H9 (cell line): Measurements from ENCODE around the gene OR2L3. TPM values are rescaled to one million over a fixed set of nuclear protein-coding genes. Genes with fewer than 3 reads are reported as not detected.
"Not testable (repeated sequence)": the region's sequence is repeated elsewhere in the genome, so short reads cannot be mapped to it uniquely, and the experiment has no call there.

Source experiments
- DNase-seq: peaks from one replicate; pipeline ENCODE4 v3.0.0-alpha.2; 2017
- H2AFZ ChIP-seq: one replicate; pipeline ENCODE4 v1.6.1; 2013; ENCODE audit warnings: mild to moderate bottlenecking, low read length, control low read depth, moderate library complexity
- H2AK5ac ChIP-seq: 2 replicates; pipeline ENCODE4 v1.6.1; 2013; ENCODE audit warnings: low read length, control low read depth, mixed read lengths; ENCODE audit not compliant: insufficient read length
- H2BK120ac ChIP-seq: one replicate; pipeline ENCODE4 v1.6.1; 2013; ENCODE audit warnings: low read depth, mild to moderate bottlenecking, low read length, control low read depth, inconsistent platforms; ENCODE audit not compliant: poor library complexity, severe bottlenecking
- H2BK12ac ChIP-seq: 2 replicates; pipeline ENCODE4 v1.6.1; 2013; ENCODE audit warnings: low read length, control low read depth, mixed read lengths, low read depth; ENCODE audit not compliant: insufficient read length
- H2BK15ac ChIP-seq: 2 replicates; pipeline ENCODE4 v1.6.1; 2013; ENCODE audit warnings: low read depth, low read length, control low read depth
- H2BK20ac ChIP-seq: one replicate; pipeline ENCODE4 v1.6.1; 2013; ENCODE audit warnings: low read depth, mild to moderate bottlenecking, low read length, control low read depth, inconsistent platforms; ENCODE audit not compliant: poor library complexity, severe bottlenecking
- H2BK5ac ChIP-seq: 2 replicates; pipeline ENCODE4 v1.6.1; 2013; ENCODE audit warnings: low read length, control low read depth, mixed read lengths; ENCODE audit not compliant: insufficient read length
- H3K14ac ChIP-seq: 2 replicates; pipeline ENCODE4 v1.6.1; 2013; ENCODE audit warnings: low read length, control low read depth; ENCODE audit not compliant: insufficient read depth
- H3K18ac ChIP-seq: 2 replicates; pipeline ENCODE4 v1.6.1; 2013; ENCODE audit warnings: low read depth, mild to moderate bottlenecking, mixed read lengths, low read length, control low read depth; ENCODE audit not compliant: insufficient read length
- H3K23ac ChIP-seq: 2 replicates; pipeline ENCODE4 v1.6.1; 2013; ENCODE audit warnings: low read length, control low read depth, mixed read lengths, low read depth; ENCODE audit not compliant: insufficient read length
- H3K23me2 ChIP-seq: 2 replicates; pipeline ENCODE4 v1.6.1; 2013; ENCODE audit warnings: low read depth, mild to moderate bottlenecking, mixed read lengths, low read length, control low read depth; ENCODE audit not compliant: insufficient read length, poor library complexity, severe bottlenecking
- H3K27ac ChIP-seq: 2 replicates; pipeline ENCODE4 v1.5.1; 2013; ENCODE audit warnings: low read length, control low read depth, mixed read lengths, low read depth; ENCODE audit not compliant: insufficient read length
- H3K27me3 ChIP-seq: 2 replicates; pipeline ENCODE4 v1.6.1; 2013; ENCODE audit warnings: low read length, control low read depth, inconsistent platforms; ENCODE audit not compliant: insufficient read depth
- H3K4ac ChIP-seq: 2 replicates; pipeline ENCODE4 v1.6.1; 2013; ENCODE audit warnings: low read depth, mild to moderate bottlenecking, control low read depth, inconsistent platforms, low read length, moderate library complexity
- H3K4me1 ChIP-seq: 2 replicates; pipeline ENCODE4 v1.6.1; 2013; ENCODE audit warnings: low read length, control low read depth, inconsistent platforms; ENCODE audit not compliant: insufficient read depth
- H3K4me2 ChIP-seq: 2 replicates; pipeline ENCODE4 v1.6.1; 2013; ENCODE audit warnings: low read length, control low read depth, mixed read lengths; ENCODE audit not compliant: insufficient read length, insufficient read depth
- H3K56ac ChIP-seq: 2 replicates; pipeline ENCODE4 v1.6.1; 2013; ENCODE audit warnings: low read depth, mild to moderate bottlenecking, mixed read lengths, low read length, control low read depth; ENCODE audit not compliant: insufficient read length
- H3K79me1 ChIP-seq: 2 replicates; pipeline ENCODE4 v1.6.1; 2013; ENCODE audit warnings: low read depth, mild to moderate bottlenecking, moderate library complexity, low read length, control low read depth, inconsistent platforms; ENCODE audit not compliant: insufficient read depth, poor library complexity, severe bottlenecking
- H3K79me2 ChIP-seq: 2 replicates; pipeline ENCODE4 v1.6.1; 2013; ENCODE audit warnings: low read length, control low read depth, inconsistent platforms; ENCODE audit not compliant: insufficient read depth
- H3K9ac ChIP-seq: 2 replicates; pipeline ENCODE4 v1.6.1; 2013; ENCODE audit warnings: low read length, control low read depth, mixed read lengths; ENCODE audit not compliant: insufficient read length; ENCODE audit errors: extremely low read depth
- H3K9me3 ChIP-seq: one replicate; pipeline ENCODE4 v1.6.1; 2013; ENCODE audit warnings: low read depth, low read length, inconsistent platforms; ENCODE audit not compliant: control insufficient read depth
- H3T11ph ChIP-seq: one replicate; pipeline ENCODE4 v1.6.1; 2013; ENCODE audit warnings: mild to moderate bottlenecking, low read length, control low read depth, inconsistent platforms
- H4K20me1 ChIP-seq: one replicate; pipeline ENCODE4 v1.6.1; 2013; ENCODE audit not compliant: control insufficient read depth, insufficient read length, insufficient read depth
- H4K5ac ChIP-seq: 2 replicates; pipeline ENCODE4 v1.6.1; 2013; ENCODE audit warnings: low read depth, mild to moderate bottlenecking, mixed read lengths, low read length, control low read depth; ENCODE audit not compliant: insufficient read length
- H4K8ac ChIP-seq: replicated peaks from 2 replicates; pipeline ENCODE4 v1.6.1; 2013; ENCODE audit warnings: low read length, control low read depth, mixed read lengths, low read depth; ENCODE audit not compliant: insufficient read length
- H4K91ac ChIP-seq: 2 replicates; pipeline ENCODE4 v1.6.1; 2013; ENCODE audit warnings: low read depth, mild to moderate bottlenecking, moderate library complexity, mixed read lengths, low read length, control low read depth; ENCODE audit not compliant: insufficient read length
- H3K27ac Mint-ChIP-seq, 3 experiments: 2 replicates in 2 of 3; 3 replicates in 1 of 3; pipeline ENCODE4 v1.8.0; 2020 to 2021; ENCODE audit warnings: mixed read lengths in 3 of 3, mild to moderate bottlenecking in 1 of 3, moderate library complexity in 1 of 3
- H3K27me3 Mint-ChIP-seq: 2 replicates; pipeline ENCODE4 v1.8.0; 2021; ENCODE audit warnings: low read depth, mild to moderate bottlenecking, moderate library complexity, mixed read lengths
- H3K36me3 Mint-ChIP-seq, 3 experiments: 2 replicates in 2 of 3; 3 replicates in 1 of 3; pipeline ENCODE4 v1.8.0; 2020 to 2021; ENCODE audit warnings: low read depth in 3 of 3, mixed read lengths in 3 of 3; ENCODE audit not compliant: insufficient read depth in 1 of 3
- H3K4me1 Mint-ChIP-seq, 2 experiments: 2 replicates each; pipeline ENCODE4 v1.8.0; 2020; ENCODE audit warnings: mixed read lengths in 2 of 2
- H3K4me3 Mint-ChIP-seq, 2 experiments: 2 replicates in 1 of 2; 3 replicates in 1 of 2; pipeline ENCODE4 v1.8.0; 2020 to 2021; ENCODE audit warnings: mild to moderate bottlenecking in 2 of 2, mixed read lengths in 2 of 2, moderate library complexity in 1 of 2
- H3K9me3 Mint-ChIP-seq, 2 experiments: 2 replicates in 1 of 2; 3 replicates in 1 of 2; pipeline ENCODE4 v1.8.0; 2020; ENCODE audit warnings: mild to moderate bottlenecking in 2 of 2, mixed read lengths in 2 of 2, moderate library complexity in 1 of 2
- WGBS: extraction: QIAGEN DNeasy Blood & Tissue Kit; methylation state at CpG from one replicate; pipeline ENCODE4 v1.1.7; 2013; ENCODE audit warnings: missing lambda C conversion rate, low lambda C conversion rate, mixed read lengths; ENCODE audit not compliant: insufficient read length; ENCODE audit errors: extremely low coverage; 5-methylcytosine and 5-hydroxymethylcytosine counted together
- total RNA-seq: library from RNA; stranded (reverse); gene quantifications from 2 replicates; pipeline ENCODE4 v1.2.1, GENCODE V29; 2021
- TF ChIP-seq, protein P1 (sequence below): fragments of 200-600 bp; sonication (generic); conservative IDR thresholded peaks from 3 replicates; pipeline ENCODE4 v1.8.0; 2021; ENCODE audit warnings: antibody characterized with exemption, mild to moderate bottlenecking

OR2L3 gene
- total RNA-seq, 1 experiment from 2014 or later = not detected

DNA sequence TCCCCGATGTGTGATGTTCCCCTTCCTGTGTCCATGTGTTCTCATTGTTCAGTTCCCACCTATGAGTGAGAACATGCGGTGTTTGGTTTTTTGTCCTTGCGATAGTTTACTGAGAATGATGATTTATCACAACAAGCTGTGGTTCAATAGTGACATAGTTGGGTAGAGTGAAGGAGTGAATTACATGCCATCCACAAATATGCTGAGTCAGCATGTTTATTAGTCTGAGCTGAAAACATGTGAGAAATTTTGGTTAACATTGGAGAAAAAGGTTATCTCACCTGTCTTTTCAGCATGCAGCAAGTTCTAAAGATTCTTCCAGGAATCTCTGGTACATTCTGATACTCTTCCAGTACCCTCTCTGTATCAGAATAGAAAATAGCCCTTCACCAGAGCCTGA lies 19.0 kb downstream of the OR2L3 start:
- H3K4me1 Mint-ChIP-seq = no peaks in the 10 kb centered on the region
- Histone ChIP-seq H3K9ac (no peak overlapping the region), H3K27me3 (no peaks in the 10 kb centered on the region), H3K23ac (no peak overlapping the region), H3K14ac (no peak overlapping the region), H3T11ph (no peak overlapping the region), H4K91ac (no peak overlapping the region), H3K4me2 (no peak overlapping the region), H2BK12ac (no peak overlapping the region), H4K20me1 (no peaks in the 10 kb centered on the region), H2BK5ac (no peak overlapping the region), H3K4me1 (no peaks in the 10 kb centered on the region), H3K4ac (no peak overlapping the region), H2AFZ (no peak overlapping the region), H3K56ac (no peak overlapping the region), H3K27ac (no peak overlapping the region), H3K79me2 (no peaks in the 10 kb centered on the region), H2BK20ac (no peak overlapping the region), H4K8ac (no peak overlapping the region), H4K5ac (no peak overlapping the region), H3K23me2 (no peaks in the 10 kb centered on the region), H2BK15ac (no peak overlapping the region), H2BK120ac (no peak overlapping the region), H2AK5ac (no peak overlapping the region), H3K18ac (no peak overlapping the region), H3K79me1 (no peaks in the 10 kb centered on the region), H3K9me3 (peaks cover 30% of the 10 kb centered on the region)
- no peaks in the 10 kb centered on the region; the same call in none of the 2 replicates for H3K27me3 Mint-ChIP-seq
- H3K27ac Mint-ChIP-seq = no peak overlapping the region
- peaks cover 78 to 87% of the 10 kb centered on the region in 2 experiments for H3K9me3 Mint-ChIP-seq
- TF ChIP-seq, protein P1, sequence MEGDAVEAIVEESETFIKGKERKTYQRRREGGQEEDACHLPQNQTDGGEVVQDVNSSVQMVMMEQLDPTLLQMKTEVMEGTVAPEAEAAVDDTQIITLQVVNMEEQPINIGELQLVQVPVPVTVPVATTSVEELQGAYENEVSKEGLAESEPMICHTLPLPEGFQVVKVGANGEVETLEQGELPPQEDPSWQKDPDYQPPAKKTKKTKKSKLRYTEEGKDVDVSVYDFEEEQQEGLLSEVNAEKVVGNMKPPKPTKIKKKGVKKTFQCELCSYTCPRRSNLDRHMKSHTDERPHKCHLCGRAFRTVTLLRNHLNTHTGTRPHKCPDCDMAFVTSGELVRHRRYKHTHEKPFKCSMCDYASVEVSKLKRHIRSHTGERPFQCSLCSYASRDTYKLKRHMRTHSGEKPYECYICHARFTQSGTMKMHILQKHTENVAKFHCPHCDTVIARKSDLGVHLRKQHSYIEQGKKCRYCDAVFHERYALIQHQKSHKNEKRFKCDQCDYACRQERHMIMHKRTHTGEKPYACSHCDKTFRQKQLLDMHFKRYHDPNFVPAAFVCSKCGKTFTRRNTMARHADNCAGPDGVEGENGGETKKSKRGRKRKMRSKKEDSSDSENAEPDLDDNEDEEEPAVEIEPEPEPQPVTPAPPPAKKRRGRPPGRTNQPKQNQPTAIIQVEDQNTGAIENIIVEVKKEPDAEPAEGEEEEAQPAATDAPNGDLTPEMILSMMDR = no peak
- no peak overlapping the region for H3K4me3 Mint-ChIP-seq
- H3K36me3 Mint-ChIP-seq = peaks cover 0 to 12% (median 0%) of the 10 kb centered on the region in 3 experiments; a peak in 3 of 7 replicates
- no CpG with 5 or more reads among the region's 3 CpGs for WGBS
- no peak for DNase-seq

- H3K79me1 ChIP-seq, H4K20me1 ChIP-seq, H2BK5ac ChIP-seq, H3K4me1 ChIP-seq, H3K23me2 ChIP-seq, H4K91ac ChIP-seq, H4K5ac ChIP-seq, H2AK5ac ChIP-seq, H2BK12ac ChIP-seq, H3K4me1 Mint-ChIP-seq, H3T11ph ChIP-seq, H3K79me2 ChIP-seq, H3K27ac ChIP-seq, H3K4me2 ChIP-seq, H2BK20ac ChIP-seq, H3K23ac ChIP-seq, H3K4ac ChIP-seq, H2BK120ac ChIP-seq, H3K27ac Mint-ChIP-seq, H3K18ac ChIP-seq, H2BK15ac ChIP-seq, H2AFZ ChIP-seq, H3K14ac ChIP-seq, H3K4me3 Mint-ChIP-seq, H4K8ac ChIP-seq, H3K27me3 Mint-ChIP-seq, H3K9ac ChIP-seq, H3K56ac ChIP-seq, H3K27me3 ChIP-seq, DNase-seq: not testable (repeated sequence)
- H3K9me3 ChIP-seq = peaks cover 42% of the 10 kb centered on the region
- no CpG with 5 or more reads among the region's 17 CpGs for WGBS
- peaks cover 0 to 10% (median 8%) of the 10 kb centered on the region in 3 experiments; a peak in 5 of 7 replicates for H3K36me3 Mint-ChIP-seq
- peaks cover 71 to 81% of the 10 kb centered on the region in 2 experiments for H3K9me3 Mint-ChIP-seq
Measured at GRCh38 chr1:248083864-248084263, 37.2 kb downstream of the OR2L3 start.
